Muscle layer of colon (tissue), 2 donors: ENCODE data around the gene CTSO.

Experiments used
- H3K27ac ChIP-seq: one replicate; pipeline ENCODE4 v1.7.0; 2013; ENCODE audit warnings: low read depth, mild to moderate bottlenecking, low read length, moderate library complexity
- H3K27me3 ChIP-seq, 2 donors: one replicate each; pipeline ENCODE4 v1.7.0; 2013; ENCODE audit warnings: low read length in 2 of 2, mild to moderate bottlenecking in 2 of 2; ENCODE audit not compliant: insufficient read depth in 2 of 2, control insufficient read depth in 1 of 2
- H3K36me3 ChIP-seq: one replicate; pipeline ENCODE4 v1.7.0; 2013; ENCODE audit warnings: mild to moderate bottlenecking, low read length; ENCODE audit not compliant: insufficient read depth
- H3K4me1 ChIP-seq: one replicate; pipeline ENCODE4 v1.7.0; 2013; ENCODE audit warnings: mild to moderate bottlenecking, low read length; ENCODE audit not compliant: insufficient read depth
- H3K4me3 ChIP-seq, 2 donors: one replicate each; pipeline ENCODE4 v1.7.0; 2013; ENCODE audit warnings: low read length in 2 of 2, low read depth in 1 of 2, mild to moderate bottlenecking in 1 of 2, moderate library complexity in 1 of 2
- H3K9ac ChIP-seq: one replicate; pipeline ENCODE4 v1.7.0; 2013; ENCODE audit warnings: low read length
- H3K9me3 ChIP-seq: one replicate; pipeline ENCODE4 v1.7.0; 2013; ENCODE audit warnings: mild to moderate bottlenecking, low read length
- donor health status: abdominal sarcoma.
- donor health status: Adenocarcinoma of cecum.

CTSO gene

GRCh38 chr4:155881555-155881954, 72.1 kb downstream of the CTSO start:
- H3K36me3 ChIP-seq = no peaks in the 10 kb centered on the region
- H3K27ac ChIP-seq = no peak overlapping the region
- H3K9me3 ChIP-seq = no peaks in the 10 kb centered on the region
- no peak overlapping the region for H3K4me3 ChIP-seq
- H3K4me1 ChIP-seq = no peaks in the 10 kb centered on the region
- no peaks in the 10 kb centered on the region for H3K27me3 ChIP-seq
- no peak overlapping the region for H3K9ac ChIP-seq

GRCh38 chr4:155879767-155880166, 73.9 kb downstream of the CTSO start:
- H3K27ac ChIP-seq = no peak overlapping the region
- H3K9me3 ChIP-seq = no peaks in the 10 kb centered on the region
- no peaks in the 10 kb centered on the region for H3K4me1 ChIP-seq
- H3K36me3 ChIP-seq = no peaks in the 10 kb centered on the region
- no peaks in the 10 kb centered on the region for H3K27me3 ChIP-seq
- H3K4me3 ChIP-seq = no peak overlapping the region
- H3K9ac ChIP-seq = no peak overlapping the region

- Histone ChIP-seq H3K9ac (no peak overlapping the region), H3K27ac (no peak overlapping the region), H3K4me3 (no peak overlapping the region), H3K27me3 (no peaks in the 10 kb centered on the region), H3K36me3 (no peaks in the 10 kb centered on the region), H3K4me1 (no peaks in the 10 kb centered on the region), H3K9me3 (no peaks in the 10 kb centered on the region)
Observed at GRCh38 chr4:155878611-155879010, 75.1 kb downstream of the CTSO start.

GRCh38 chr4:155877971-155878370, 75.7 kb downstream of the CTSO start:
- no peak overlapping the region for H3K4me3 ChIP-seq
- no peak overlapping the region for H3K9ac ChIP-seq
- H3K4me1 ChIP-seq = no peaks in the 10 kb centered on the region
- H3K9me3 ChIP-seq = no peaks in the 10 kb centered on the region
- no peak overlapping the region for H3K27ac ChIP-seq
- H3K36me3 ChIP-seq = no peaks in the 10 kb centered on the region
- H3K27me3 ChIP-seq = no peaks in the 10 kb centered on the region

- no peaks in the 10 kb centered on the region for H3K9me3 ChIP-seq
- H3K27me3 ChIP-seq = no peaks in the 10 kb centered on the region
- no peaks in the 10 kb centered on the region for H3K4me1 ChIP-seq
- H3K9ac ChIP-seq = no peak overlapping the region
- no peaks in the 10 kb centered on the region for H3K36me3 ChIP-seq
- no peak overlapping the region for H3K4me3 ChIP-seq
- no peak overlapping the region for H3K27ac ChIP-seq
Observed at GRCh38 chr4:155875878-155876277, 77.8 kb downstream of the CTSO start.
